Epithelial cell of esophagus (primary cell): ENCODE measurements around the gene ZBP1.

Source experiments
- DNase-seq: peaks from one replicate; pipeline ENCODE4 v3.0.0; 2010; ENCODE audit warnings: low read depth
- H3K4me3 ChIP-seq: 2 replicates; pipeline ENCODE4 v1.5.1; 2011; ENCODE audit warnings: mild to moderate bottlenecking, low read length, control low read depth
- TF ChIP-seq, protein P1 (sequence below): IDR thresholded peaks from 2 replicates; pipeline ENCODE4 v1.5.1; 2011; ENCODE audit warnings: low read depth, mild to moderate bottlenecking, low read length, control low read depth, inconsistent platforms; ENCODE audit not compliant: insufficient read depth; ENCODE audit errors: missing control alignments

ZBP1 gene

DNA sequence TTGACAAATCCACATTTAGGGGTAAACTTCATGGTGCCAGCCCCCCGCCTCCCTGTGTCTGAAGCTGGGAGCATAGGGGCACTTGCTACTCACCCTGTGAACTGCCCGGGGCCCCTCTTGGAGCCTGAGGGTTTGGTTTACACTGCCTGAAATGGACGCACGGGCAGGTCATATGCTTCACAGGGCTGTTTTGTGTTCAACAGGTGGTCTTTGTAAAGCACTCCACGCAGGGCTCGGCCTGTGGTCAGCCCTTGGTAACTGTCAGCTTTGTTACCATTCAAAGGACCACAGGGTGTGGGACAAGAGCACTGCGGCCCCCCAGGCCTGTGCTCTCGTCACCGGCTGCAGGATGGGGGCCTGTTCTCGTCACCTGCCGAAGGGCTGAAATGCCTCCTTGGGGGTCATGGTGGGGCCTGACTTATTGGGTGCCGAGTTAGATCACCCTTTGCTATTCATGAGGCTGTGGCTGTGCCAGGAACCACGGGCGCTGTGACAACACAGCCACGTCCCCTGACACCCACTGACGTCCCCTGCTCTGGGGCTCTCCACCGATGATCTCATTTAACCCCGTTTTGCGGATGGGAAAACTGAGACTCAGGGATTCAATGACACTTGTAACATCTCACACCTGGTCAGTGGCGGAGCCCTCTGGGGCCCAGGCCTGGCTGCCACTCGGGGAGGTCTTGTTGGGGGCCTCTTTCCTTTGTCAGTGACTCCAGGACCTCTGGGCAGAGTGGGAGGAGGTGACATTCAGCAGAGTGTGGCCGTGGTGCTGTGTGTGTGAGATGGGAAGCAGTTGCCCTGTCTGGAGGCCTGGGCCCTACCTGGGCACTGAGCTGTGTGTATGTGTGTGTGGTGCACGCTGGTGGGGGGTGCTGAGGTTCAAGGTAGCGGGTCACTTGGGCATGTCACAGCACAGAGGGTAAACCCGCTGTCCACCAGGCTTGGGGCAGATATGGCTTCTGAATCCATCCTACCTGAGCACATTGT, 24.9 kb downstream of the ZBP1 start:
- H3K4me3 ChIP-seq: no peak overlapping the region
- TF ChIP-seq, protein P1, sequence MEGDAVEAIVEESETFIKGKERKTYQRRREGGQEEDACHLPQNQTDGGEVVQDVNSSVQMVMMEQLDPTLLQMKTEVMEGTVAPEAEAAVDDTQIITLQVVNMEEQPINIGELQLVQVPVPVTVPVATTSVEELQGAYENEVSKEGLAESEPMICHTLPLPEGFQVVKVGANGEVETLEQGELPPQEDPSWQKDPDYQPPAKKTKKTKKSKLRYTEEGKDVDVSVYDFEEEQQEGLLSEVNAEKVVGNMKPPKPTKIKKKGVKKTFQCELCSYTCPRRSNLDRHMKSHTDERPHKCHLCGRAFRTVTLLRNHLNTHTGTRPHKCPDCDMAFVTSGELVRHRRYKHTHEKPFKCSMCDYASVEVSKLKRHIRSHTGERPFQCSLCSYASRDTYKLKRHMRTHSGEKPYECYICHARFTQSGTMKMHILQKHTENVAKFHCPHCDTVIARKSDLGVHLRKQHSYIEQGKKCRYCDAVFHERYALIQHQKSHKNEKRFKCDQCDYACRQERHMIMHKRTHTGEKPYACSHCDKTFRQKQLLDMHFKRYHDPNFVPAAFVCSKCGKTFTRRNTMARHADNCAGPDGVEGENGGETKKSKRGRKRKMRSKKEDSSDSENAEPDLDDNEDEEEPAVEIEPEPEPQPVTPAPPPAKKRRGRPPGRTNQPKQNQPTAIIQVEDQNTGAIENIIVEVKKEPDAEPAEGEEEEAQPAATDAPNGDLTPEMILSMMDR: no peak
- DNase-seq: no peak

DNA sequence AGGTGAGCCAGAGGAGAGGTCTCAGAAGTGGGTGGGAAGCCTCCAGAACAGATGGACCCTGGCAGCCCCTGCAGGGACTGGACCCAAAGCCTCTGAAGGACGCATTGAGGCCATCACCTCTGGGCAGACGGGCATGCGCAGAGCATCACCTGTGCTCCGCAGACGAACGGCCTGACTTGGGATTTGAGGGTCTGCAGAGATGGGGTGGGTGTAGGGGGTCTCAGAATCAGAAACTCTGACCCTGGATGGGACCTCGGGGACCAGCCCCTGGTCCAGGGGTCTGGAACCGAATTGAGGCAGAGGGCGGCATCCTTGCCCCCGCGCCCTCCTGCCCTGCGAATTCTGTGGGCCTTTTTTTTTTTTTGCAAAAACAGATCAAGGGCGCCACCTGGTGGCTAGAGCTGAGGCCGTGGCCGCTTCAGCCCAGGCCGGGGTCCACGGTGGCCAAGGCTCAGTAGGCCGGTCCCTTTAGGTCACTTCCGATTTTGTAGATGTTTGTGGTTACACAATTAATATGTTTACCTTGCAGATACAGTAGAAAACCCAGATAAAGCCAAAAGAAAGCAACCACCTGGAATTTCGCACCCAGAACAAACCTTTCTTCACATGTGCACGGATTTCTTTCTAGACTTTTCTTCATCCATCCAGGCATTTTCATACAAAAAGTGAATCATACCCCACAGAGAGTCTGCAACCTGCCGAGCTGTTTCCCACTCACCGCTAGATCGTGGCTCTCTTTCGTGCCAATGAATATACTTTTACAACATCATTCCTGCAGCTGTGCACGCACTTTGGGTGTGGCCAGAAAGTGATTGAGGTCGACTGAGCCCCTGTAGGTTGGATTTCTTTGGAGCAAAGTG, 25.9 kb downstream of the ZBP1 start:
- peak; percentile 30 for DNase-seq
- TF ChIP-seq, protein P1: peak; percentile 74
- H3K4me3 ChIP-seq: no peak overlapping the region

DNA sequence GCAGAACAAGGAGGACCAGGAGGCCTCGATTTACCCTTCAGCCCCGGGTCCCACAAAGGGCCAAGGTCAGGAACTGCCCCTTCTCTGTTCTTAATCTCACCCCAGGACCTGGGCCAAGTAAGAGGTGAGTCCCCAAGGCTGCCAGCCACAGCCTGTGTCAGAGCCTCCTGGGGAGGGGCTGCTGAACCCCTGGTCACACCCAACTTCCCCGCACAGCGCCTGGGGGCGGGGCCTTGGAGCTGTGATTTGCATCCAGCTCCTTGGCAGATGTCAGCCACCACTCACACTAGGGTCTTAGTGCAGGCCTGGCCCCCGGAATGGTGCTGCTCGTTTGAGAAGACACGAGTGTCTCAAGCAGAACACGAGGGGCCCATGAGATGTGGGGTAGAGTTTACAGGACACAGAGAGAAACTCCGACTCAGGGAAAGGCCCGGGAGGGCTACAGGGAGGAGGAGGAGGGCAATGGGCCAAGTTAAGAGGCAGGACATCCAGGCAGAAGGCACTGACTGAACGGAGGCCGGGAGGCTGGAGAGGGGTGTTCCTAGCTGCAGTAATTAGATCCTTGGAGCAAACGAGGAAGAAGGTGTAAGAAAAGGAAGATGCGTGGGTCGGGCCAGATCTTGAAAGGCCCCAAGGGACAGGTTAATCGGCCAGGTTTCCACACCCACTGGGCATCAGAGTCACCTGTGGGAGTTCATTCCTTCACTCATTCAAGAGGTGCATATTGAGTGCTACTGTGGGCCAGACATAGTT, 26.9 kb downstream of the ZBP1 start:
- TF ChIP-seq, protein P1: no peak
- DNase-seq: no peak

DNA sequence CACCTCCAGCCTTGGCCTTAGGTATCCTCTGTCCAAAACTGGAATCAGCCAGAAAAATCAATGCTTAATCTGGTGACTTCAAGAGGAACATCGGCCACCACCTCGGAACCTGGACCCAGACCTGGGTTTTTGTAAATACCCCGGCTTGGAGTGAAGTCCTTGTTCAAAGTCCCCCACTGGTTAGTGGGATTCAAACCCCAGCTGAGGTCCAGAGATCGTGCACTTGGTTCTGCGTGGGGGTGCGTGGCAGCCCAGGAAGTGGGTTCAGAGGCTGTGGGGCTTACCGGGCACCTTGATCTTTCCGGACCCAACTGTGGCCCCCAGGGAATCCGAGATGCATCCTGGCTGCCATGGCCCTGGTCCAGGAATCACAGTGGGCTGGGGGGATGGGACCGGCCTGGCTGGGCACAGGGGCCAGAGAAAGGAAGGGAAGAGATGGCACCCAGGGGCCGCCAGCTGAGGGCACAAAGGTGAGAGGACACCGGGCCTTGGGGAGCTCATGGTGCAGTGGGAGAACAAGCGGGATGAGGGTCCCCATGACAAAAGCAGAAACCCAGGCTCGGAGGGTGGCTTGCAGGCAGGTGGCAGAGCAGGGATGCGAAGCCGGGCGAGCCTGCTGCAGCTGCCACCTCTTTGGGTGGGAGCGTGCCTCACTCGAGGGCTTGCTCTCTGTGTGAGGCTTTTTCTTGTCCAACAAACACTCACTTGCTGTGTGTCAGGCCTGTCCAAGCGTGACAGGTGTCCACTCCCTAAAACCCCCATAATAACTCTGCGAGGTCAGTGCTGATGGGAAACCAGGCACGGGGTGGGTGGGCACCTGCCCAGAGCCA, 27.7 kb downstream of the ZBP1 start:
- DNase-seq: no peak
- no peak overlapping the region for H3K4me3 ChIP-seq
- TF ChIP-seq, protein P1: no peak

More for the DNA sequence above, 26.9 kb downstream of the ZBP1 start:
- H3K4me3 ChIP-seq: no peak overlapping the region

DNA sequence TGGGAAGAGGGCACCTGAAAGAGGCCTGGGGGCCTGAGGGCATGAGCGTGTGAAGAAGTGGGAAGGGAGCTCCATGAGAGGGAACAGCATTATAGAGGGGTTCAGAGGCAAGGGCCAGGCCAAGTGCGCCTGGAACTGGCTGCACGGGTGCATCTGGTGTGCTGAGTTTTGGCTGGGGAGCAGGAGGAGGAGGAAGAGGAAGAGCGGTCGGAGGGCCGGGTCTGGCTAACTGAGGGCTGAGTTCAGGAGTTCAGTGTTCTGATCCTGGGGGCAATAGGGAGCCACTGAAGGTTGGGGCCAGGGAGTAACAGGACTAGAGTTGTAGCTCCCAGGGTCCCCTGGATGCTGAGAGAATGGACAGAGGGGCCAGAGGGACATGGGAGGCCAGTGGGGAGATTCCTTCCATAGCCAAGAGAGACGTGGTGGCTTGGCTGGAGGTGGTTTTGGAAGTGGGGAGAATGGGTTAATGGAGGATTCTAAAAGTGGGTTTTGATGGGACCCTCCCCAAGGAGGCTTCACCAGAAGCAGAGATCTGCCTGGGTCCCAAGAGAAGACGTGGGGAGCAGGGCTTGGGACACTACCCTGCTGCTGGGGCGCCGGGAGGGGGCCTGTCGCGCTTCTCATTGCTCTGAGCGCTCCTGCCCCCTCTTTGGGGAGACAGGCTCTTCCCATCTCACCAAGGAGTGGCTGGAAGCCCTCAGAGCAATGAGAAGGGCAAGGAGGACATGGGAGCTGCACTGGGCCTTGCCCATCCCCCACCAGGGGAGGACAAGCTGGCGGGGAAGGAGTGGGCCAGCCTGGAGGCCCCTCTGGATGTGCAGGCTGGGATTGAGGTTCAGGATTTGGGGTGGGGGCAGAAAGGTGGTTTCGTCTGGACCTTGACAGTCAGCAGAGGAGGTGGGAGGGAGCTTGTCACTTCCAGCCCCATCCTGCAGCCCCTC, 28.7 kb downstream of the ZBP1 start:
- H3K4me3 ChIP-seq: no peak overlapping the region
- TF ChIP-seq, protein P1: no peak
- no peak for DNase-seq
